Astrocyte (in vitro differentiated cells and primary cell): ENCODE results near the gene AFF3. TPM values are rescaled to one million over a fixed set of nuclear protein-coding genes. Genes with fewer than 3 reads are reported as not detected.
A peak's percentile ranks its signal among the peaks of the same experiment; 100 is the strongest.

ENCODE experiments used
- DNase-seq: peaks from one replicate; pipeline ENCODE4 v3.0.0-alpha.2; 2010; ENCODE audit warnings: low read depth
- FAIRE-seq: peaks from 2 replicates; lab custom pipeline; 2011; peaks lifted over from hg19 to GRCh38; lab: Jason Lieb, UNC
- H2AFZ ChIP-seq: 2 replicates; pipeline ENCODE4 v1.6.0; 2012; ENCODE audit warnings: low read depth, low read length, inconsistent platforms
- H3K27ac ChIP-seq: 2 replicates; pipeline ENCODE4 v1.5.1; 2011; ENCODE audit warnings: low read depth, low read length, inconsistent platforms
- H3K27me3 ChIP-seq: 2 replicates; pipeline ENCODE4 v1.6.0; 2011; ENCODE audit warnings: low read length, inconsistent platforms; ENCODE audit not compliant: insufficient read depth
- H3K36me3 ChIP-seq: 2 replicates; pipeline ENCODE4 v1.5.1; 2011; ENCODE audit warnings: low read length, inconsistent platforms; ENCODE audit not compliant: insufficient read depth
- H3K4me1 ChIP-seq: 2 replicates; pipeline ENCODE4 v1.5.1; 2011; ENCODE audit warnings: low read length, inconsistent platforms; ENCODE audit not compliant: insufficient read depth
- H3K4me2 ChIP-seq: 2 replicates; pipeline ENCODE4 v1.6.0; 2012; ENCODE audit warnings: low read length, inconsistent platforms
- H3K4me3 ChIP-seq: 2 replicates; pipeline ENCODE4 v1.5.1; 2011; ENCODE audit warnings: low read depth, mild to moderate bottlenecking, low read length, inconsistent platforms; ENCODE audit not compliant: insufficient read depth
- H3K79me2 ChIP-seq: 2 replicates; pipeline ENCODE4 v1.6.0; 2012; ENCODE audit warnings: mild to moderate bottlenecking, low read length, inconsistent platforms; ENCODE audit not compliant: insufficient read depth
- H3K9ac ChIP-seq: 2 replicates; pipeline ENCODE4 v1.6.0; 2012; ENCODE audit warnings: mild to moderate bottlenecking, low read length, inconsistent platforms
- H3K9me3 ChIP-seq: 2 replicates; pipeline ENCODE4 v1.5.1; 2012; ENCODE audit warnings: low read depth, mild to moderate bottlenecking, low read length, inconsistent platforms; ENCODE audit not compliant: insufficient read depth
- H4K20me1 ChIP-seq: 2 replicates; pipeline ENCODE4 v1.6.0; 2012; ENCODE audit warnings: low read length, inconsistent platforms; ENCODE audit not compliant: insufficient read depth
- H3K27ac Mint-ChIP-seq: one replicate; pipeline ENCODE4 v1.8.0; 2021; ENCODE audit warnings: mild to moderate bottlenecking, mixed read lengths; ENCODE audit not compliant: unreplicated experiment
- H3K27me3 Mint-ChIP-seq: one replicate; pipeline ENCODE4 v1.8.0; 2021; ENCODE audit warnings: low read depth, mixed read lengths; ENCODE audit not compliant: unreplicated experiment
- H3K36me3 Mint-ChIP-seq: one replicate; pipeline ENCODE4 v1.8.0; 2021; ENCODE audit warnings: low read depth, mixed read lengths; ENCODE audit not compliant: unreplicated experiment
- H3K4me1 Mint-ChIP-seq: one replicate; pipeline ENCODE4 v1.8.0; 2021; ENCODE audit warnings: low read depth, mixed read lengths; ENCODE audit not compliant: unreplicated experiment
- H3K4me3 Mint-ChIP-seq: one replicate; pipeline ENCODE4 v1.8.0; 2021; ENCODE audit warnings: mild to moderate bottlenecking, moderate library complexity, mixed read lengths; ENCODE audit not compliant: unreplicated experiment
- H3K9me3 Mint-ChIP-seq: one replicate; pipeline ENCODE4 v1.8.0; 2021; ENCODE audit warnings: mild to moderate bottlenecking, mixed read lengths; ENCODE audit not compliant: unreplicated experiment
- CTCF ChIP-seq: IDR thresholded peaks from 2 replicates; pipeline ENCODE4 v1.5.1; 2011; ENCODE audit warnings: low read depth, mild to moderate bottlenecking, inconsistent platforms, low read length, moderate library complexity; ENCODE audit not compliant: insufficient read depth
- EZH2 ChIP-seq: IDR thresholded peaks from 2 replicates; pipeline ENCODE4 v1.6.1; 2012; ENCODE audit warnings: mild to moderate bottlenecking, low read length, inconsistent platforms; ENCODE audit not compliant: insufficient read depth
- total RNA-seq: library from RNA; stranded (reverse); gene quantifications from 2 replicates; pipeline ENCODE4 v1.2.1, GENCODE V29; 2021

AFF3 gene
- total RNA-seq, 1 donor from 2014 or later = 14.7 TPM

GRCh38 chr2:99734236-99734635, 408.2 kb downstream of the AFF3 start:
- Mint-ChIP-seq H3K4me3 (no peak overlapping the region), H3K27ac (no peak overlapping the region), H3K4me1 (peaks cover 3% of the 10 kb centered on the region), H3K9me3 (no peaks in the 10 kb centered on the region), H3K27me3 (no peaks in the 10 kb centered on the region), H3K36me3 (no peaks in the 10 kb centered on the region)
- H4K20me1 ChIP-seq = no peaks in the 10 kb centered on the region
- no peaks in the 10 kb centered on the region for H3K36me3 ChIP-seq
- no peak overlapping the region for H3K4me3 ChIP-seq
- peaks cover 2% of the 10 kb centered on the region for H3K4me1 ChIP-seq
- no peak overlapping the region for H3K27ac ChIP-seq
- H3K9me3 ChIP-seq = no peaks in the 10 kb centered on the region
- no peaks in the 10 kb centered on the region for H3K79me2 ChIP-seq
- no peaks in the 10 kb centered on the region for H3K27me3 ChIP-seq
- H3K4me2 ChIP-seq = no peak overlapping the region
- no peak for FAIRE-seq
- H3K9ac ChIP-seq = no peak overlapping the region
- TF ChIP-seq EZH2 = no peak
- no peak for TF ChIP-seq CTCF
- DNase-seq = no peak
- H2AFZ ChIP-seq = no peak overlapping the region

- no peak overlapping the region for H3K4me3 Mint-ChIP-seq
- no peaks in the 10 kb centered on the region for H4K20me1 ChIP-seq
- FAIRE-seq (no peak), DNase-seq (no peak)
- H3K27ac ChIP-seq = no peak overlapping the region
- no peaks in the 10 kb centered on the region for H3K36me3 ChIP-seq
- H3K9me3 ChIP-seq = no peaks in the 10 kb centered on the region
- no peaks in the 10 kb centered on the region for H3K4me1 ChIP-seq
- H3K9me3 Mint-ChIP-seq = no peaks in the 10 kb centered on the region
- TF ChIP-seq EZH2 (no peak), CTCF (no peak)
- H3K36me3 Mint-ChIP-seq = no peaks in the 10 kb centered on the region
- no peaks in the 10 kb centered on the region for H3K27me3 Mint-ChIP-seq
- H3K9ac ChIP-seq = no peak overlapping the region
- H3K27me3 ChIP-seq = no peaks in the 10 kb centered on the region
- no peak overlapping the region for H3K4me2 ChIP-seq
- peaks cover 6% of the 10 kb centered on the region for H3K4me1 Mint-ChIP-seq
- H3K79me2 ChIP-seq = no peaks in the 10 kb centered on the region
- no peak overlapping the region for H2AFZ ChIP-seq
- H3K4me3 ChIP-seq = no peak overlapping the region
- peak overlapping the region; percentile 0 for H3K27ac Mint-ChIP-seq
These were observed 413.0 kb downstream of the AFF3 start for GRCh38 chr2:99729104-99730025.

GRCh38 chr2:99728166-99728565, 414.2 kb downstream of the AFF3 start:
- Mint-ChIP-seq H3K36me3 (no peaks in the 10 kb centered on the region), H3K27ac (no peak overlapping the region), H3K4me1 (peaks cover 6% of the 10 kb centered on the region), H3K4me3 (no peak overlapping the region), H3K9me3 (no peaks in the 10 kb centered on the region), H3K27me3 (no peaks in the 10 kb centered on the region)
- FAIRE-seq (no peak), DNase-seq (no peak)
- Histone ChIP-seq H3K4me1 (no peaks in the 10 kb centered on the region), H3K4me2 (no peak overlapping the region), H3K36me3 (no peaks in the 10 kb centered on the region), H2AFZ (no peak overlapping the region), H3K4me3 (no peak overlapping the region), H3K27ac (no peak overlapping the region), H3K27me3 (no peaks in the 10 kb centered on the region), H4K20me1 (no peaks in the 10 kb centered on the region), H3K9ac (no peak overlapping the region), H3K79me2 (no peaks in the 10 kb centered on the region), H3K9me3 (no peaks in the 10 kb centered on the region)
- no peak for TF ChIP-seq CTCF
- no peak for TF ChIP-seq EZH2
